Hindlimb muscle (tissue), 1 donor: ENCODE measurements around the gene SH3TC1. TPM values are rescaled to one million over a fixed set of nuclear protein-coding genes. Genes with fewer than 3 reads are reported as not detected.

Source experiments
- polyA plus RNA-seq: library from polyadenylated mRNA; unstranded; fragments of 120-200 nt; gene quantifications from one replicate; pipeline ENCODE4 v1.2.1, GENCODE V29; 2013; ENCODE audit not compliant: insufficient read length

SH3TC1 gene
- polyA plus RNA-seq, 1 donor = 12.1 TPM

Other genes starting within 250 kb of the SH3TC1 start
- gene ABLIM2, start 40.5 kb upstream of the SH3TC1 start, polyA plus RNA-seq = 16.0 TPM
- 46.2 TPM for gene HTRA3, start 70.5 kb downstream of the SH3TC1 start, polyA plus RNA-seq
- 15.2 TPM for gene ACOX3, start 241.4 kb downstream of the SH3TC1 start, polyA plus RNA-seq
- gene TRMT44, start 241.5 kb downstream of the SH3TC1 start, polyA plus RNA-seq = 12.2 TPM